NCI-H187 (cell line): ENCODE measurements around the gene CAMK2D.
A peak's percentile ranks its signal among the peaks of the same experiment; 100 is the strongest.

Source experiments
- DNase-seq, 2 experiments: peaks; one replicate each; lab custom pipeline; 2025; lab: John Stamatoyannopoulos, UW

The CAMK2D gene

DNA sequence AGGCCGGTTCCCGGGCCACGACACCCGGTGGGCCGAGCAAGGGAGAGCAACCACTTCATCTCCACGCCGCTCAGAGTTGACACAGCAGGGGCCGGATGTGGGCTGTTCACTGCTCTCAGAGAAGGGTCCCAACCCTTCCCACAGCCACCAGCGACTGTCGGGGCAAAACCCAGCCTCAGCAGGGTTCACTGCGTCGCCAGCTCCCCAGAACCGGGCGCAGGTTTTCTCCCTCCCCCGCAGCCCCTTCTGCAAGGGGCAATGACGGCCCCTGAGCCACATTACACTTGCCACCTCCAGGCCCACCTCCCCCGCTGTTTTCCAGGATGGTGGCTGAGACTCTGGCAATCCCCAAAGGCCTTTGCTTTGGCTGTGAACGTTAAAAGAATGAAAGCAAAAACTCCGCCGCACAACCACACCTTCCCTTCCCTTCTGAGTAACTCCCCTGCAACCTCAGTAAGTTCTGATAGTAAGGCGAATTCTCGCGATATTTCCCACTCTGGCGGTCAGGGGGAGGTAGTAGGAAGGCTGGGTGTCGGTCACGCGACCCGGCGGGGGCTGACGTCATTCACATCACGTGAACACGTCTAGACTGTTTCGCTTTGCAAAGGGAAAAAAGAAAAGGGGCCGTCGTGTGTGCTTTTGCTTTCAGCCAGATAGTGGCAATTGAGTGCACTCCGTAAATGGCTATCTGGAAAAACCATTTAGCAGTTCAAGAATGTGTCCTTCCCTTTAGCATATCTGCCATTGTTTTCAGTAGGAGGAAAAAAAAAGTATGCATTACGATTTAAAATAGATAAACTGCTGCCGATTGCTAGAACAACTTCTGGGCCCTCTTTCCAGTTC lies 869 bp upstream of the CAMK2D start:
- DNase-seq = peak; percentile 78 to 80

- DNase-seq = no peak
These were observed 531 bp downstream of the CAMK2D start for GRCh38 chr4:113760795-113761619.

DNA sequence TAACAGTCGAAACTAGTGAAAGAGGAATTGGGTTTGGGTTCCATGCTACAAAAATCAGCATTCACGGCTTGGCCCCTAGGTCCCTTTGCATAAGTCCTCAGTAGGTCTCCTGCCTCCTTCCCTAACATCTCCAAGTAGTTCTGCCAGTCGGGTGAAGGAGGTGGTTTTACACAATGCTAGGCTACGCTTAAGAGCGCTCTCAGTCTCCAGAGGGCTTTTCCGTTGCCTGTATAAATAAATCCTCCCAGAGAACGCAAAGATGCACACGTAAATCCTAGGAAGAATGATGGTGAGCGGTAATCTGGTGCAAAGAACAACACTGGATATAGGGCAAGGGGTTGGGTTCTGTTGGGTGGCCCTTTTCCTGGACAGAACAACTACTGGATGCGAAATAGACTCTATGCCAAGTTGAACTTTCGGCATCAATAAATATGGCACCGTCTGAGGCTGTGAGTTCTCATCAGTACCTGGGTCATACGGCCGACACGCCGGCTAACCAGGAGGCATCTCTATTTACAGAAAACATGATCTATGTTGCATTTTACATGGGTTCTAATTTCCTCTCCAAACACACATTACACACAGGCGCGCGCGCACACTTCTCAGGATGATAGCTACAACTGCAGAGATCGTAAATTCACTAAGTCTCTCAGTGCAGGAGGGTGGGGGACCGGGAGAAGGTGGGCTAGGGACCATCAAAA lies 1.3 kb downstream of the CAMK2D start:
- peak in 1 of 2 experiments; percentile 14 for DNase-seq

DNA sequence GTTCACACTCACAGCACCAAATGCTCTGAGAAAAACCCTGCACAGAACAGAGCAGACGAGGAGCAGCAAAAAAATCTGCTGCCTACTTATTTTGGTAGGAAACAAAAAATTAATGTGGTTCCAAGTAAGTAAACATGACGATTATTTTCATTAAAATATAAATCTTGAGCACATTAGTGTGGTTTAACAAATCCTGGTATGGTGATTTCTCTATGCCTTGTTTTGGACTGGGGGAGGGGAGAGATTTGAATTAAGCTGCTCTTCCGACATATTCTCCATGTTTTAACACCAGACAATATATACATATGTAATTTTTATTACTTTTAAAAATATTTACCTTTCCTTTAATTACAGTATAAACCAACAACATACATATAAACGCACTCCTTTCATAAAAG lies 1.8 kb downstream of the CAMK2D start:
- DNase-seq = no peak

- no peak for DNase-seq
These were observed 3.2 kb downstream of the CAMK2D start for GRCh38 chr4:113758372-113758771.

- DNase-seq = no peak
These were observed 4.1 kb downstream of the CAMK2D start for GRCh38 chr4:113757486-113757885.

DNA sequence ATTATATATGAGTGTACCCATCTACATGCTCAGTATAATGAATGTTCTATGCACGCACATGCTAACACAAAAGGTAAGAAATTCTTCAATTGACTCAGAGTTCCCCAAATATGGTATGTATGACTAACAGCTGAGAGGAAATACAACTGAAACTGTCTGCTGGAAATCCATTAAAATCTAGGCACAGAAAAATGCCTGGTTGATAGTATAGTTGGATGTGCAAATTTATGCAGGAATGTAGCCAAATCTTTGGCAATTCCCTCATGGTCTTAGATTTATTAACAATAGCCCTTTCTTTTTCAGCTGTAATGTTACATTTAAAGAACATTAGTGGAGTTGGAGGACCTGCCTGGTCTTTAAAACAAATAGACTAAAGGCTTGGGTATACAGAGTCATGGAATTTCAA lies 5.5 kb downstream of the CAMK2D start:
- no peak for DNase-seq

DNA sequence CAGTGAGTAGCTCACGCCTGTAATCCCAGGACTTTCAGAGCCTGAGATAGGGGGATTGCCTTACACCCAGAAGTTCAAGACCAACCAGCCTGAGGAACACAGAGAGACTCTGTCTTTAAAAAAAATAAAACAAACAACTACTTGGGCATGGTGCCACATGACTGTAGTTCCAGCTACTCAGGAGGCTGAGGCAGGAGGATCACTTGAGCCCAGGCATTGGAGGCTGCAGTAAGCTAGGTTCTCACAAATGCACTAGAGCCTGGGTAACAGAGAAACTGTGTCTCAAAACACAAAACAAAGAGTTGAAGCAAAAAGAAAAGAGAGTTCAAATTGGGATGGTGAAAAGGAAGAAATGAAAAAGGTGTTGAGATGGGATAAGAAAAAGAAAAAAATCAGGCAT lies 10.8 kb downstream of the CAMK2D start:
- DNase-seq = no peak

GRCh38 chr4:113750296-113750695 lies 11.2 kb downstream of the CAMK2D start:
- DNase-seq = no peak

- DNase-seq = no peak
These were observed 12.4 kb downstream of the CAMK2D start for GRCh38 chr4:113749178-113749577.

- no peak for DNase-seq
These were observed 13.6 kb downstream of the CAMK2D start for GRCh38 chr4:113747949-113748348.

GRCh38 chr4:113745711-113746110 lies 15.8 kb downstream of the CAMK2D start:
- DNase-seq = no peak

DNA sequence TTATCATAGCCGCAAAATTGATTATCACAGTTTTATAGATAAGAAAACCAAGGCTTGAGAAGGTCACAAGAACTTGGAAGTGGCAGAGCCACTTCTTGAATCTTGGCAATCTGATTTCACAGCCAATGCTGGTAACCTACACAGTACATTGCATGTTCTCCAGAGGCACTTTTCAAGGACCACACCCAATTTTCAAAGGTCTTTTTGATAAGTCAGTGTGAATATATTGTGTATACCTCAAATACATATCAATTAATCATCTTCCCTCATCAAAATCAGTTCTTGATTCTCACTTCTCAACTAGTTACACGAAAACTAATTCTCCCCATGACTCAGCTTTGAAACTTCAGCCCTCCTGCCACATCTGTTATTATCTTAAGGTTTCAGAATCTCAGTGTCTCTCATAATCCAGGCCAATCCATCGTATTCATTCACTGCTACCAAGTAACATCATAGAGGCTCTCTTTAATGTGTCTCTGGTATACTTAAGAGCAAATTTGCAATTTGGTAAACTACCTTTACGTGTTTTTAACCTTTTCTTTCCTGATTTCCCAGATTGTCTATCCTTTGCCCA lies 16.8 kb downstream of the CAMK2D start:
- no peak for DNase-seq

DNA sequence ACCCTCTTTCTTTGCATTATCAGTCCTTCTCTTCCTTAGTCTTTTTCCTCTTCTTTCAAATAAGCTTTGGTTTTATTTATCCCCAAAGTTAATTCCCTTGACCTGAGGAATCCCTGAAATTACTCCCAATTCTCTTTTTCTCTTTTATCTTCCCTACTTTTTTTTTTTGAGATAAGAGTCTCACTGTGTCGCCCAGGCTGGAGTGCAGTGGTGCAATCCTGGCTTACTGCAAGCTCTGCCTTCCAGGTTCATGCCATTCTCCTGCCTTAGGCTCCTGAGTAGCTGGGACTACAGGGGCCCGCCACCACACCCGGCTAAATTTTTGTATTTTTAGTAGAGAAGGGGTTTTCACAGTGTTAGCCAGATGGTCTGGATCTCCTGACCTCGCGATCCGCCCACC lies 17.8 kb downstream of the CAMK2D start:
- no peak for DNase-seq

GRCh38 chr4:113742643-113743042 lies 18.9 kb downstream of the CAMK2D start:
- no peak for DNase-seq

DNA sequence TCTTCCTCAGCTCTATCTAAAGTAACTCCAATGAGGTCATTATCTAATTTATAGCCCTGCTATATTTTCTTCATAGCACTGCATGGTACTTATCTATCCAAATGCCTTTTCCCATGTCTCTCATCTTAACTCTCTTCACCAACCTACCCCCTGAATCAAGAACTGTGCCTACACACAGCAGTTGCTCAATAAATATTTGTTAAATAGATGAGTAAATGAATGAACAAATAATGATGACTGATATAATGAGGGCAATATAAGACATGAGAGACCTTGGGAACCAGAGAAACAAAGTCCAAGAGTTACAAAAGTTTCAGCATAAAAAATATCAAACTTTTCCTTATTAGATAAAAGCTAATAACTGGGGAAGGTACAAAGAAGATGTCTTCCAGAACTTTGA lies 19.6 kb downstream of the CAMK2D start:
- no peak for DNase-seq

DNA sequence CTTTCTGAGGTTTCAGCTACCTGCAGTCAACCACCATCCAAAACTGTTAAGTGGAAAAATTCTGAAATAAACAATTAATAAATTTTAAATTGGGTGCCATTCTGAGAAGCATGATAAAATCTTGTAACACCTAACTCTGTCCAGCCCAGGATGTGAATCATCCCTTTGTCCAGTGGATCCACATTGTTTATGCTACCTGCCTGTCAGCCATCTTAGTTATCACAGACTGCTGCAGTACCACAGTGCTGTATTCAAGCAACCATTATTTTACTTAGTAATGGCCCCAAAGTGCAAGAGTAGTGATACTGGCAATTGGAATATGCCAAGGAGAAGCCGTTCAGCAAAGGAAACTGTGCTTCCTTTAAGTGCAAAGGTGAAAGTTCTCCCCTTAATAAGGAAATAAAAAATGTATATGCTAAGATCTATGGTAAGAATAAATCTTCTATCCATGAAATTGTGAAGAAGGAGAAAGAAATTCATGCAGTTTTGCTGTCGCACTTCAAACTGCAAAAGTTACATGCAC lies 20.6 kb downstream of the CAMK2D start:
- no peak for DNase-seq

DNA sequence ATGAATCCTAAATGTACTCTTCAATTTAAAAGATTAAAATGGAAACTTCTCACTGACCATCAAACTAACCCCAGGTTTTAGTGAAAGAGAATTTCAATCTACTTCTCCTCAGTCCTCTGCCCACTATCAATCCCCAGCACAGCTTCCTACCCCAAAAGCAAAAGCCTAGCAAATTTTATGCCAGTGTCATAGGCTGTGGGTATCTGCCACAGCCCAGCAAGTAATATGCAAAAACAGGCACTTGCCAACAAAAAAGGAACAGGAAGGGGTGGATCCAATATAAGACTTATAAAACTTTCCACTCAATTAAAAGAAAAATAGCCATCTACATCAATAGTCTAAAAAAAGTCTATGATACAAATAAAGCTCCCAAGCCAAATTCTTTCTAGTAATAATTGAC lies 22.3 kb downstream of the CAMK2D start:
- no peak for DNase-seq

DNA sequence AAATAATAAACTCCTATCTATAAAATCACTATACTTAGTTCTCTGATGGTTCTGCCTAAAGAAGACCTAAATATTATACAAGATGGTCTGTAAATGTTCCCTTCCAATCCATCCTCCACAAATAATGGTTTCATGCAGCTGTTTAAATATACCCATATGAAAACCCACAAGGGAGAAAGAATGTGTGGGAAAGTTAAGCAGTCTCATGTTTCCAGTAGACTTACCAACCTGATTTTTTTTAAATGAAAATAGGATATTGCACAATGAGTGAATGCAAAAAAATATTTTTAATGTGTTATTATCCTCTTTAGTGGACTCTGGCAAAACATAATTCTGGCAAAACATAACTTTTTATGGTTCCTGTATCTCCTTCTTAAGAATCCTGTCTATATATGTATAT lies 23.3 kb downstream of the CAMK2D start:
- DNase-seq = no peak

- DNase-seq = no peak
These were observed 27.9 kb downstream of the CAMK2D start for GRCh38 chr4:113733685-113734084.

DNA sequence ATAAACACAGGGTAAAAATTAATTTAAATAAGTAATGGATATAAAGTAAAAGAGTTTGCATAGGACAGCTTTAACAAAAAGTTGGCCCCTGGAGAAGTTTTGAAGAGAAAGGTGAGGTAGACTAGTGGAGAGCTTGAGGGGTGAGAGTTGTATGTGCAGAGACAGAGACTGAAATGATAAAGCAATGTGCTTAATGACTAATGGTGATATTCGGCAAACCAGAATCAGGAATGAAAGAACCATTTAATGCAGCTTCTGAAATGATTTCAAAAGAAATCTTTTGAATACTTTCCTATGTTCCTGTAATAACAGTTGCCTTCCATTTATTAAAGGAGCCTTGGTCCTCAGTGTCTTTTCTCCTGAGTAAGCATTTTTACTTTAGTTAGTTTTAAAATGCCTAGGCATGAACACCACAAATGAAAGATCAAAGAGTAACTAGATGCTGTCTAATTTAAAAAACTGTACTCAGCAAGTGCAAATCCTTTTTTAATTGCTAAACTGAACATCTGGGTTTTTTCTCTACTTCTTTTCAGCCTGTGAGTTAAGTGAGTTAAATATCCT lies 28.5 kb downstream of the CAMK2D start:
- DNase-seq = no peak
